ENCODE results near the gene OASL. TPM values are rescaled to one million over a fixed set of nuclear protein-coding genes. Genes with fewer than 3 reads are reported as not detected.

OASL gene
- polyA plus RNA-seq, 1 of the 3 experiments (the other 2 are of a cell fraction) = 0.41 TPM

GRCh38 chr12:120981407-120981941 is 57.6 kb downstream of the OASL start (continued):
- TF ChIP-seq FOXJ3 (CRISPR knock-in tag; IDR thresholded peaks at IDR 0.05) (no peak), SIN3A (IDR thresholded peaks at IDR 0.05; ENCODE audit: borderline replicate concordance, low read depth, low read length) (no peak), JUND (IDR thresholded peaks at IDR 0.05) (no peak)

DNA sequence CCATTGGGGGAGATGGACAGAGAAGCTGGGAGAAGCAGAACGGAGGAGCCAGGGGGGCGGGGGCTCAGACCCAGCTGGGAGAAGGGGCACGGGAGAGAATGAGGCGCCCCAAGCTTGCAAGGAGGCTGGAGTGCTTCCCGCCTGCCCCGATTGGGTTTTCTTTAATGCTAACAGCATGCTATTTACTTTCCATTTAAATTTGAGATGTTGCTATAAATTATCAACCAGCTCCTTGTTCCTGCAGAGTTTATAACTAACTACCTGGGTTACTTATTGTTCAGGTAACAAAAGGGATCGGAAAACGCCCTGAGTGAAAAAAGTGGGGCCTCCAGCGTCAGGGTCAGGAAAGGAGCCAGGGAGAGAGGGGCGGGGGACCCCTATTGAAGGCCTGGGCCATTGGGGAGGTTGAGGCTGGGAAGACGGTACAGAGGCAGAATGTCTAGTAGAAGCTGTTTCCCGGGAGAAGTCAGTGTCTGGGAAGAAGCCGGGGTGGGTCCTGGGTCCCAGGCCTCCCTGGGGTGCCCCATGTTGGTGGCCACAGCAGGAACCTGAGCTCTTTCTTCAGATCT is 58.2 kb downstream of the OASL start:
- Histone ChIP-seq H3K9me2 (no peaks in the 10 kb centered on the region), H3K79me2 (ENCODE audit: insufficient read depth) (no peaks in the 10 kb centered on the region), H3K9ac (no peak overlapping the region), H4K20me1 (ENCODE audit: insufficient read depth) (no peaks in the 10 kb centered on the region), H3K27ac (ENCODE audit: low read depth in 2 of 2, low read length in 1 of 2) (no peak overlapping the region), H3K4me3 (ENCODE audit: low read depth in 2 of 2, low read length in 1 of 2) (no peak overlapping the region), H3K9me3 (no peaks in the 10 kb centered on the region), H3F3A (replicated peaks; ENCODE audit: insufficient read depth) (no peaks in the 10 kb centered on the region), H2AFZ (ENCODE audit: low read depth) (no peak overlapping the region), H3K4me1 (ENCODE audit: control insufficient read depth in 1 of 2, insufficient read depth in 2 of 2, low read depth in 1 of 2, low read length in 1 of 2) (peaks cover 0 to 5% of the 10 kb centered on the region in 2 experiments; a peak in 1 of 4 replicates), H3K4me2 (no peak overlapping the region), H3K27me3 (ENCODE audit: insufficient read depth) (no peaks in the 10 kb centered on the region), H3K36me3 (replicated peaks in 1 of 2; ENCODE audit: control insufficient read depth in 1 of 2, insufficient read depth in 2 of 2, low read length in 1 of 2) (no peaks in the 10 kb centered on the region)
- no peak for DNase-seq
- POLR2A ChIA-PET = no interaction called here
- 64% methylated on average over 12 of the region's 13 CpGs for WGBS (ENCODE audit: low lambda C conversion rate)
- CTCF ChIA-PET = interaction anchor here (1.3 to 3.9 kb wide), 7 partner anchors 10 to 334 kb away, joined by 3 to 23 read pairs (median 4); no protein-coding TSS in a partner anchor
- TF ChIP-seq JUND (IDR thresholded peaks at IDR 0.05) (no peak), MEF2A (IDR thresholded peaks at IDR 0.05; ENCODE audit: borderline replicate concordance, low read depth) (no peak), EP300 (IDR thresholded peaks at IDR 0.05; ENCODE audit: borderline replicate concordance in 1 of 2, low read depth in 1 of 2, low read length in 1 of 2) (no peak), FOSL2 (IDR thresholded peaks at IDR 0.05; ENCODE audit: borderline replicate concordance, low read depth) (no peak), TEAD4 (IDR thresholded peaks at IDR 0.05; ENCODE audit: borderline replicate concordance, insufficient read depth) (no peak)

DNA sequence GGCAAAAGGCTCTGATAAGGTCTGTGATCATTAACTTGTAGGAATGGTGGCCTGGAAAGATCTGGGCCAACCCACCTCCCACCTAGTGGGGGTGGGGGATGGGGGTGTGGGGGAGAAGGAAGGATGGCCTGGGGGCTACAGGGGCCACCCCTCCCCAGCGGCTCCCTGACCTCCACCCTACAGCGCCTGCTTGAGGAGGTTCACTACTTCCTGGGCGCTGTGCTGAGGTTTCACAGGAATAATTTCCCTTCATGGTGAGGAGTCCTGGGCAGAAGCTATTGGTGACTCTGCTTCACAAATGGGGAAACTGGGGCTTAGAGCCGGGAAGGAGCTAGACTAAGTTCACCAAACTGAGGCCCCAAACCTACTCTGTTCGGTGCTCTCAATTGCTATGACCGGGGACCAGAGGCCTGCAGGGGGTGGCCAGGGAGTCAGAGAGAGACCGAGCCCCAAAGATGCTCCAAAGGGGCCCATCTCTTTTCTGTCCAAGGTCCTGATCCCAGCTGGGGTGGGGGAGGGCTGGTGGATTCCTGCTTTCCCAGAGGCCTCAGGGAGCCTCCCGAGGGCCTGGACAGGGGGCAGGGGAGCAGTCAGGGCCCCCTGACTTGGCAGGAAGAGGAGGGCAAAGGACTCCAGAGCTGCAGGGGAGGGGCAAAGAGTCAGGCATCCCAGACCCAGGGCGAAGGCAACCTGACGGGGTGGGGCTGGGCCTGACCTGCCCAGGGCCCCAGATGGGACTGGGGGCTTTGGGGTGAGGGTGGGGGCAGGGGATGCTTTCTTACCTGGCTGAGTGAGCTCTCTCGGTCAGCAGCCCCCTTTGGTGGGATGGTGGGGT is 59.0 kb downstream of the OASL start:
- CTCF ChIA-PET = interaction anchor here (0.8 to 3.9 kb wide), 7 partner anchors 9 to 397 kb away, joined by 3 to 23 read pairs (median 3); no protein-coding TSS in a partner anchor
- WGBS (ENCODE audit: low lambda C conversion rate) = 64% methylated on average over 7 of the region's 11 CpGs
- H3K4me2 ChIP-seq = no peak overlapping the region

More for the DNA sequence above, 59.0 kb downstream of the OASL start:
- no peaks in the 10 kb centered on the region for H4K20me1 ChIP-seq (ENCODE audit: insufficient read depth)
- H3K4me3 ChIP-seq (ENCODE audit: low read depth in 2 of 2, low read length in 1 of 2) = no peak overlapping the region
- no peaks in the 10 kb centered on the region for H3K9me3 ChIP-seq
- no peaks in the 10 kb centered on the region for H3F3A ChIP-seq (replicated peaks; ENCODE audit: insufficient read depth)
- no peak for DNase-seq
- H3K36me3 ChIP-seq (replicated peaks in 1 of 2; ENCODE audit: control insufficient read depth in 1 of 2, insufficient read depth in 2 of 2, low read length in 1 of 2) = no peaks in the 10 kb centered on the region
- H3K79me2 ChIP-seq (ENCODE audit: insufficient read depth) = no peaks in the 10 kb centered on the region
- H3K9ac ChIP-seq = no peak overlapping the region
- TF ChIP-seq REST (IDR thresholded peaks at IDR 0.05; ENCODE audit: low read depth, low read length) (peak; percentile 85), FOXJ3 (CRISPR knock-in tag; IDR thresholded peaks at IDR 0.05) (no peak)
- peaks cover 0 to 5% of the 10 kb centered on the region in 2 experiments; a peak in 1 of 4 replicates for H3K4me1 ChIP-seq (ENCODE audit: control insufficient read depth in 1 of 2, insufficient read depth in 2 of 2, low read depth in 1 of 2, low read length in 1 of 2)
- H3K27me3 ChIP-seq (ENCODE audit: insufficient read depth) = no peaks in the 10 kb centered on the region
- POLR2A ChIA-PET = no interaction called here
- no peak overlapping the region for H3K27ac ChIP-seq (ENCODE audit: low read depth in 2 of 2, low read length in 1 of 2)
- no peak overlapping the region for H2AFZ ChIP-seq (ENCODE audit: low read depth)
- no peaks in the 10 kb centered on the region for H3K9me2 ChIP-seq

Data from SK-N-SH (cell line).